ENCODE measurements around the gene SEMA3A.

SEMA3A gene

DNA sequence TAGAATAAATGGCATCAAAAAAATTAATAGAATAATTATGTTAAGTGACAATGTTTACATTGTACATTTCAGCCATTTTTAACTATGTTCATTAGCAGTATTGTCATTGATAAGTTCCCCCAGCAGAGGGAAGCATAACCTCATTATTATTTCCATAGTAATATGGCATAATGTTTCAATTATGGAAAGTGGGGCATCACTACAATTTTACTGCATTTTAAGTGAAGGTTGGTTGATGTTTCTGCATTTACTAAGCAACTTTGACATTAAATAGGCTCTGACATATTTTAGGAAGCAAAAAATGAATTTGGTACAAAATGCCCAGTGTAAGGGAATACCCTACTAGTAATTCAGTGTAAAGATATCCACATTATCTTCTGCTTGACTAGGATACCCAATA, 218.3 kb downstream of the SEMA3A start:
- TF ChIP-seq ZFX (IDR thresholded peaks at IDR 0.05; ENCODE audit: borderline replicate concordance), result no peak
- TF ChIP-seq, protein P1, sequence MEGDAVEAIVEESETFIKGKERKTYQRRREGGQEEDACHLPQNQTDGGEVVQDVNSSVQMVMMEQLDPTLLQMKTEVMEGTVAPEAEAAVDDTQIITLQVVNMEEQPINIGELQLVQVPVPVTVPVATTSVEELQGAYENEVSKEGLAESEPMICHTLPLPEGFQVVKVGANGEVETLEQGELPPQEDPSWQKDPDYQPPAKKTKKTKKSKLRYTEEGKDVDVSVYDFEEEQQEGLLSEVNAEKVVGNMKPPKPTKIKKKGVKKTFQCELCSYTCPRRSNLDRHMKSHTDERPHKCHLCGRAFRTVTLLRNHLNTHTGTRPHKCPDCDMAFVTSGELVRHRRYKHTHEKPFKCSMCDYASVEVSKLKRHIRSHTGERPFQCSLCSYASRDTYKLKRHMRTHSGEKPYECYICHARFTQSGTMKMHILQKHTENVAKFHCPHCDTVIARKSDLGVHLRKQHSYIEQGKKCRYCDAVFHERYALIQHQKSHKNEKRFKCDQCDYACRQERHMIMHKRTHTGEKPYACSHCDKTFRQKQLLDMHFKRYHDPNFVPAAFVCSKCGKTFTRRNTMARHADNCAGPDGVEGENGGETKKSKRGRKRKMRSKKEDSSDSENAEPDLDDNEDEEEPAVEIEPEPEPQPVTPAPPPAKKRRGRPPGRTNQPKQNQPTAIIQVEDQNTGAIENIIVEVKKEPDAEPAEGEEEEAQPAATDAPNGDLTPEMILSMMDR (IDR thresholded peaks at IDR 0.05), result peak; percentile 76
- H3K27ac ChIP-seq, result no peak overlapping the region

DNA sequence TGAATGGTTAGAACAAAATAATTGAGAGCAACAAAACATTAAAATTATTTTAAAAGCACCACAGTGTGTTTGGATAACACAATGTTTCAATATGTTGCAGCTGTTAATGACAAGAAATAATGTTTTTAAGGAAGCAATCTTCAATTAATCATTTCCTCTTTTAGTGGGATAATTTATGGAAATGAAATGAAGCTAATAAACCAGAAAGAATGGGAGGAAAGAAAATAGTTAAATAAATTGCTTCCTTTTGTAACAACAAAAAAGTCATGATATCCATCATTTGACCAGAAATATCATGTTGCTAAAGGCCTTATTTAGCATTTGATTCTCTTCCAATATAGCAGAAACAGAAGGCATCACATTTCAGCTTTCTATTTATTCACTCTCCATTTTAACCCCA, 224.5 kb downstream of the SEMA3A start:
- no peak overlapping the region for H3K27ac ChIP-seq
- TF ChIP-seq, protein P1 (IDR thresholded peaks at IDR 0.05), result no peak
- no peak for TF ChIP-seq ZFX (IDR thresholded peaks at IDR 0.05; ENCODE audit: borderline replicate concordance)

DNA sequence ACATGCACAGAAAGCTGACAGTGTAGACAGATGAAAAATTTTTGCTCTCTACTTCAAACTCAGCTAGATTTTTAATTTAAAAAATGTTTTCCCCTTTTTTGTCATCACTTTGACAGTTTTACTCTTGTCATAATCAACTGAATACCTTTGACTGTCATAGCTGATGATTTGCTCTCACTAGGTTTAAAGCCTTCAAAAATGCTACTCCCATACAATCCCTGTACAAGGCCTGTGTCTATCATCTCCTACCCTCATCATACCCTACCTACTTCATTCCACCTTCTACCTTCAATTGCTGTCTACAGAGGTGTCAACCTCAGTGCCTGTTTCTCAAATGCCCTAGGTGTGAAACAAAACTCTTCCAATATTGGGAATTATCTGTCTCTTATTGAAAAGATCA, 230.3 kb downstream of the SEMA3A start:
- H3K27ac ChIP-seq, result no peak overlapping the region
- no peak for TF ChIP-seq ZFX (IDR thresholded peaks at IDR 0.05; ENCODE audit: borderline replicate concordance)
- TF ChIP-seq, protein P1 (IDR thresholded peaks at IDR 0.05), result no peak

DNA sequence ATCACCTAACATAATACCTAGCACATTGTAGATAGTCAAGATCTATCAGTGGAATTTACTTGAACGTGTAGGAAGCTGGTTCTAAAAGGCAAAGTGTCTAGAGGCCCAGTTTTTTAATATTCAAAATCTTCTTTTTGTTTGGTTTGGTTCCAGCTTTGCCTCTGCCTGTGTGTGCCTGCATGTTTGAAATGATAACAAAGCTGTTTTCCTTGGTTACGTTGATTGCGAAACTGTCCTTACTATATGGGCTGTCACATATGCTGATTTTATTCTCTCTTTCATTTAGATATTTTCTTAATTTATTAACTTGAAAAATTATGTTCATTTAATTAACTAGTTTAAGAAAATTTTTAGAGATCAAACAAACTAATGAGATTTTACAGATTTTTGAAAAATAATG, 237.3 kb downstream of the SEMA3A start:
- H3K27ac ChIP-seq, result no peak overlapping the region
- TF ChIP-seq, protein P1 (IDR thresholded peaks at IDR 0.05), result no peak
- TF ChIP-seq ZFX (IDR thresholded peaks at IDR 0.05; ENCODE audit: borderline replicate concordance), result no peak

DNA sequence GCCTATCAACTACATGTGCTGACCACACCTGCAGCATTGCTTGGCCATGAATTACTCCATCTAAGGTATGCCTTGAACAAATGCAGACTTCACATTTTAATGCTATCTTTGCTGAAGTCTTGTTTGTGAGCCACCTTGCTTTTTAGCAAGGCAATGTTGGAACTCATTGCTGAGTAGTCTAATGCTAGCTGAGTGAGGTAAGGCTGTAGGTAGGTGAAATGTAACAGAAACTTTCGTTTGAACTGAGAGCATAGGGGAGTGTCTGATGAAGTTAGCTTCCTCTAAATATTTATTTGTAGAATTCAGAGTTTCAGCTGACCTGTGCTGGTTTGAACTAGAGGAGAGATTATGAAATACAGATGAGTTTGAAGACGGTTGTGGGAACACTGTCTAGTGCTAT, 238.5 kb downstream of the SEMA3A start:
- no peak for TF ChIP-seq ZFX (IDR thresholded peaks at IDR 0.05; ENCODE audit: borderline replicate concordance)
- TF ChIP-seq, protein P1 (IDR thresholded peaks at IDR 0.05), result no peak
- H3K27ac ChIP-seq, result no peak overlapping the region

DNA sequence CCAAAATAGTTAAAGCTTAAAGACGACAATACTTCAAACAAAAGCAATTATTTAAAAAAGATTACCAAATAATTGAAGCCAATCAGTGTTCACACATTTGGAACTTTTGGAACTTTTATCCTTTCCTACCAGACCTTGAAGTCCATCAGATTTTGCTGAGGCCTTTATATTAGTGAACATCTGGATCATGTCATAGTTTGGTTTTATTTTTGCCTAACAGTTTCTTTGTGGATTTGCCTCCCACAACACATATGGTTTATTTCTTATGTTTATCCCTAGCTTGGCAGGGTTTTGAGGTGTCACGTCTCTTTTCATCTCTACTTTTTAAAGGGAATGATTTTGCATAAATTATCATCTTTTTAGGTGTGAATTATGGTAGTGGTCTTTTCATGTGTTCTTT, 242.4 kb downstream of the SEMA3A start:
- H3K27ac ChIP-seq, result no peak overlapping the region
- TF ChIP-seq ZFX (IDR thresholded peaks at IDR 0.05; ENCODE audit: borderline replicate concordance), result no peak
- TF ChIP-seq, protein P1 (IDR thresholded peaks at IDR 0.05), result no peak

DNA sequence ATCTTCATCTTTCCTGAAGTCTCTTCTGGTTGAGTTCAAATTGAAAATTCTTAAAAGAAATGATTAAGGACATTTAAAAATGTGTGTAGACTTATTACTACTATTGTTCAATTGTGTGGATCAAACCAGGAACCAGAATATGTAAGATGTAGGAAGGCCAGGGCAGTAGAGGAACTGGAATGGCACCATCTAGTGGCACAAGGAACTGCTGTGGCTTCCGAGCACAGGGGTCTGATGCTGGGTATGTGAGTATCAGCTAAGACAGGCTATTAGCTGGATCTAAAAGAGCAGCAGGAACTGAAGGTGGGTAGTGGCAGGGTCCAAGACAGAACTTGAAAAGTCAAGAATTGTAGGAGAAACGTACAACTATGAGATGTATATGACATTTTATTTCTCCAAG, 247.3 kb downstream of the SEMA3A start:
- H3K27ac ChIP-seq, result no peak overlapping the region
- TF ChIP-seq, protein P1 (IDR thresholded peaks at IDR 0.05), result peak; percentile 91
- TF ChIP-seq ZFX (IDR thresholded peaks at IDR 0.05; ENCODE audit: borderline replicate concordance), result no peak

Measured in 22Rv1 (cell line).